ENCODE data around the gene KRTAP5-11. TPM values are rescaled to one million over a fixed set of nuclear protein-coding genes. Genes with fewer than 3 reads are reported as not detected.
"Not testable (repeated sequence)": the region's sequence is repeated elsewhere in the genome, so short reads cannot be mapped to it uniquely, and the experiment has no call there.

KRTAP5-11 gene
- total RNA-seq, 1 experiment from 2014 or later = not detected

GRCh38 chr11:71542879-71543777 is 39.5 kb downstream of the KRTAP5-11 start:
- H3K9me3 Mint-ChIP-seq (ENCODE audit: unreplicated experiment) = peaks cover 28% of the 10 kb centered on the region

GRCh38 chr11:71542382-71542781 is 40.3 kb downstream of the KRTAP5-11 start:
- peaks cover 18% of the 10 kb centered on the region for H3K4me1 ChIP-seq
- H3K4me3 Mint-ChIP-seq (ENCODE audit: unreplicated experiment) = no peak overlapping the region
- ChIA-PET CTCF (no interaction called here), POLR2A (interaction anchor here (0.6 to 0.8 kb wide), 2 partner anchors 77 to 90 kb away, joined by 4 read pairs; no protein-coding TSS in a partner anchor)
- H3K4me3 ChIP-seq (ENCODE audit: low read depth, low read length) = no peak overlapping the region
- no TSS peak for BruUV-seq (replicated peaks)
- no peaks in the 10 kb centered on the region for H3K27me3 Mint-ChIP-seq (ENCODE audit: insufficient read depth, unreplicated experiment)
- intact Hi-C loops (cut with micrococcal nuclease; ENCODE audit: unreplicated experiment) = no loop called here
- H3K36me3 Mint-ChIP-seq (ENCODE audit: insufficient read depth, unreplicated experiment) = no peaks in the 10 kb centered on the region
- no peaks in the 10 kb centered on the region for H3K36me3 ChIP-seq (ENCODE audit: control insufficient read depth, insufficient read depth, low read length)
- H3K4me1 Mint-ChIP-seq (ENCODE audit: low read depth, unreplicated experiment) = peaks cover 19% of the 10 kb centered on the region
- peaks cover 28% of the 10 kb centered on the region for H3K9me3 Mint-ChIP-seq (ENCODE audit: unreplicated experiment)
- DNase-seq = no peak
- no peaks in the 10 kb centered on the region for H3K27me3 ChIP-seq (replicated peaks; ENCODE audit: control insufficient read depth, insufficient read depth, low read length)
- no peak overlapping the region for H3K27ac Mint-ChIP-seq (ENCODE audit: unreplicated experiment)
- TF ChIP-seq CTCF (IDR thresholded peaks at IDR 0.05; ENCODE audit: insufficient read depth in 1 of 2, low read depth in 1 of 2, low read length in 1 of 2, severe bottlenecking in 1 of 2, unreplicated experiment in 1 of 2) = no peak
- peaks cover 5% of the 10 kb centered on the region; the same call in 1 of the 2 replicates for H3K9me3 ChIP-seq

More at GRCh38 chr11:71542879-71543777, 39.5 kb downstream of the KRTAP5-11 start:
- Histone ChIP-seq H3K4me3 (ENCODE audit: low read depth, low read length) (no peak overlapping the region), H3K9me3 (peaks cover 5% of the 10 kb centered on the region; the same call in 1 of the 2 replicates), H3K36me3 (ENCODE audit: control insufficient read depth, insufficient read depth, low read length) (no peaks in the 10 kb centered on the region), H3K4me1 (peaks cover 18% of the 10 kb centered on the region), H3K27me3 (replicated peaks; ENCODE audit: control insufficient read depth, insufficient read depth, low read length) (no peaks in the 10 kb centered on the region)
- BruUV-seq (replicated peaks) = no TSS peak
- CTCF ChIA-PET = interaction anchor here (1.1 kb wide), 1 partner anchor 20 kb away, joined by 3 read pairs; no protein-coding TSS in a partner anchor
- Mint-ChIP-seq H3K4me1 (ENCODE audit: low read depth, unreplicated experiment) (peaks cover 19% of the 10 kb centered on the region), H3K27ac (ENCODE audit: unreplicated experiment) (no peak overlapping the region), H3K4me3 (ENCODE audit: unreplicated experiment) (no peak overlapping the region), H3K36me3 (ENCODE audit: insufficient read depth, unreplicated experiment) (no peaks in the 10 kb centered on the region), H3K27me3 (ENCODE audit: insufficient read depth, unreplicated experiment) (no peaks in the 10 kb centered on the region)
- DNase-seq = no peak
- intact Hi-C loops (cut with micrococcal nuclease; ENCODE audit: unreplicated experiment) = no loop called here
- POLR2A ChIA-PET = interaction anchor here (0.6 kb wide), 1 partner anchor 77 kb away, joined by 4 read pairs; no protein-coding TSS in a partner anchor
- TF ChIP-seq CTCF (IDR thresholded peaks at IDR 0.05; ENCODE audit: insufficient read depth in 1 of 2, low read depth in 1 of 2, low read length in 1 of 2, severe bottlenecking in 1 of 2, unreplicated experiment in 1 of 2) = no peak

GRCh38 chr11:71540521-71541304 is 42.0 kb downstream of the KRTAP5-11 start:
- peaks cover 18% of the 10 kb centered on the region for H3K4me1 ChIP-seq
- Mint-ChIP-seq H3K9me3 (ENCODE audit: unreplicated experiment) (peaks cover 17% of the 10 kb centered on the region), H3K4me1 (ENCODE audit: low read depth, unreplicated experiment) (peaks cover 15% of the 10 kb centered on the region)
- POLR2A ChIA-PET; H3K27ac Mint-ChIP-seq (ENCODE audit: unreplicated experiment); H3K4me3 Mint-ChIP-seq (ENCODE audit: unreplicated experiment); H3K27me3 ChIP-seq (replicated peaks; ENCODE audit: control insufficient read depth, insufficient read depth, low read length); intact Hi-C loops (cut with micrococcal nuclease; ENCODE audit: unreplicated experiment); CTCF ChIA-PET; BruUV-seq (replicated peaks); H3K36me3 Mint-ChIP-seq (ENCODE audit: insufficient read depth, unreplicated experiment); H3K4me3 ChIP-seq (ENCODE audit: low read depth, low read length); H3K27me3 Mint-ChIP-seq (ENCODE audit: insufficient read depth, unreplicated experiment); H3K9me3 ChIP-seq; DNase-seq; H3K36me3 ChIP-seq (ENCODE audit: control insufficient read depth, insufficient read depth, low read length): not testable (repeated sequence)

- H3K4me3 Mint-ChIP-seq (ENCODE audit: unreplicated experiment); DNase-seq; H3K4me3 ChIP-seq (ENCODE audit: low read depth, low read length); H3K36me3 Mint-ChIP-seq (ENCODE audit: insufficient read depth, unreplicated experiment); H3K9me3 ChIP-seq; intact Hi-C loops (cut with micrococcal nuclease; ENCODE audit: unreplicated experiment); CTCF ChIA-PET; H3K36me3 ChIP-seq (ENCODE audit: control insufficient read depth, insufficient read depth, low read length); BruUV-seq (replicated peaks); H3K27ac Mint-ChIP-seq (ENCODE audit: unreplicated experiment); H3K27me3 ChIP-seq (replicated peaks; ENCODE audit: control insufficient read depth, insufficient read depth, low read length); POLR2A ChIA-PET; H3K27me3 Mint-ChIP-seq (ENCODE audit: insufficient read depth, unreplicated experiment): not testable (repeated sequence)
- peaks cover 16% of the 10 kb centered on the region for H3K4me1 Mint-ChIP-seq (ENCODE audit: low read depth, unreplicated experiment)
- H3K4me1 ChIP-seq = peaks cover 13% of the 10 kb centered on the region
- peaks cover 10% of the 10 kb centered on the region for H3K9me3 Mint-ChIP-seq (ENCODE audit: unreplicated experiment)
These were observed 42.7 kb downstream of the KRTAP5-11 start for GRCh38 chr11:71539971-71540370.
